ENCODE measurements around the gene STRBP.
"Not testable (repeated sequence)": the region's sequence is repeated elsewhere in the genome, so short reads cannot be mapped to it uniquely, and the experiment has no call there.

STRBP gene

DNA sequence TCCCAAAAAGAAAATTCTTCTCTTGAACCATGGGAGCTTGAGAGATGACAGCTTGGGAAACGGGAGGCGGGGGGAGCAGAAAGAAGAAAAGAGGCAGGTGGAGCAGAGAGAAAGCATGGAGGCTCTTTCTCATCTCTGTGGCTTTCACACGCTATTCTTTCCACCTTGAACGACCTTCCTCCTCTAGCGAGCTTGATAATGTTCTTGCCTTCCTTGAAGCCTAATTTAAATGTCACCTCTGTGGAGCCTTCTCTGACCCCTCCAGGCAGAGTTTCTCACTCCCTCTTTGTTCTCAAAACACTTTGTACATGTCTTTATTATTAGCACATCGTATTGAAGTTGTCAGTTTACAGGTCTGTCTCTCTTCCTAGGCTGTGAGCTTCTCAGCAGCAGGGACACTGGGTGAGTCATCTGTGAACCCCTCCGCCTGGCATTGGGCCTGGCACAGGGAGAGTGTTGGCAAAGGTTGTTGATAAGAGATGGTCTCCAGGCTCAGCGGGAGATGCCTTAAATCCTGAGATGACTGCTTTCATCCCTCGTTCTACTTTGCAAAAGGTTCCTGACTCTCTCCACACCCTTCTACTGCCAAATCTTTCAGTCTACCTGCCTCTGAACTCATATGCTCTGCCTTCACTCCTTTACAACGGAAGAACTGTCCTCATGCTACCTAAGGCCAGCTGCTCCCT, 14.1 kb upstream of the STRBP start:
- no peak for DNase-seq

DNA sequence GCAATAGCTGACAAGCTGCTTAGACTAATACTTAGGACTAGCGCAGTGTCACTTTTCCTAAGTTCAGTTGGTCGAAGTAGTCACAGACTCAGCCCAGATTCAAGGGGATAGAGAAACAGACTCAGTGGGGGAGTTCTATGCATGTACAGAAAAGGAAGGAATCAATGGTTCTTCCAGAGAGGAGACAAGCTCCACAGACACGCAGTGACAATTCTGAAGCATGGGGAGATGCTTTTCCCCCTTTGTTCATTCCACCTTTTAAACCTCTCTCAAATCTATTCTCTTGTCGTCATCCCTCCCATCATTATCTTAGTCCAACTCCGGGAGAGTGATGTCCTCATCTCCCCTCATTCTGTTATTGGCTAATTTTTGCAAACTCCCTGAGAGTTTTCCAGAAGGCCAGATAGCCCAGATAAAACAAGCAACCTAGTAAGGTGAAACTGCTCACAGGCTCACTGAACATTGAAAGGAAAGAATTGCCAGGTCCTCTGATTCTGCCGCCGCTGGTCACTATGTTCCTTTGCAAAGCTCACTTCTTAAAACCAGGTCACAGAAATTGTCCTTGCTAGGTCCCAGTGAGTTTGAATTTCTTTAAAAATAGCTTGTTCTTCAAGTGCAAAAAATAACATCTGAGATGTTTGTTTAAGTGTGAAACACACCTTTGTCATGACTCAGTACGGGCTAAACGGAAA, 13.4 kb upstream of the STRBP start:
- DNase-seq, result no peak

DNA sequence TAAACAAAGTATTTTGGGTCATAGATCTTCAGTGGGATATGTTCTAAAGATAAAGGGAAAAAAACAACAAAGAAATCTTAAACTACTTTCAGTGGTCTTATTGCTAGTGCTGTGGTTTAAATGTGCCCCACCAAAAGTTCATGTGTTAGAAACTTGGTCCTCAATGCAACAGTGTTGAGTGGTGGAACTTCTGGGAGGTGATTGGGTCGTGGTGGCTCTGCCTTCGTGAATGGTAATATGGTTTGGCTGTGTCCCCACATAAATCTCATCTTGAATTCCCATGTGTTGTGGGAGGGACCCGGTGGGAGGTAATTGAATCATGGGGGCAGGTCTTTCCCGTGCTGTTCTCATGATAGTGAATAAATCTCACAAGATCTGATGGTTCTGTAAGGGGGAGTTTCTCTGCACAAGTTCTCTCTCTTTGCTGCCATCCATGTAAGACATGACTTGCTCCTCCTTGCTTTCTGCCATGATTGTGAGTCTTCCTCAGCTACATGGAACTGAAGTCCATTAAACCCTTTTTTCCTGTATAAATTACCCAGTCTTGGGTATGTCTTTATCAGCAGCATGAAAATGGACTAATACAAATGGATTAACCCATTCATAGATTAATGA, 10.6 kb upstream of the STRBP start:
- not testable (repeated sequence) for DNase-seq

DNA sequence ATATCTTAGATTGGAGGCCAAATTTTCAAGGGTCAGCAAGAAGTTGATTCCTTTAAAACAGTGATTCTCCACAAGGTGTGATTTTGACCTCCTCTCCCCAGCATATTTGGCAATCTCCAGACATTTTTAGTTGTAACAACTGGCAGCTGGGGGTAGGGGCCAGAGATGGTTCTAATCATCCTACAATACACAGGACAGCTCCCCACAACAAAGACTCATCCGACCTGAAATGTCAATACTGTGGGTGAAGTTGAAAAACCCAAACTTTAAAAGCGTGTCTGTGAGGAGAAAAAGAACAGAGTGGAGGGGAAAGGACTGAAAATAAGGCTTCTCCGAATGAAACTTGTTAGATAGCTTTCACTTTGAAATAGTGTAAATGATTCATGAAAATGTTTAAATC, 10.0 kb upstream of the STRBP start:
- no peak for DNase-seq

DNA sequence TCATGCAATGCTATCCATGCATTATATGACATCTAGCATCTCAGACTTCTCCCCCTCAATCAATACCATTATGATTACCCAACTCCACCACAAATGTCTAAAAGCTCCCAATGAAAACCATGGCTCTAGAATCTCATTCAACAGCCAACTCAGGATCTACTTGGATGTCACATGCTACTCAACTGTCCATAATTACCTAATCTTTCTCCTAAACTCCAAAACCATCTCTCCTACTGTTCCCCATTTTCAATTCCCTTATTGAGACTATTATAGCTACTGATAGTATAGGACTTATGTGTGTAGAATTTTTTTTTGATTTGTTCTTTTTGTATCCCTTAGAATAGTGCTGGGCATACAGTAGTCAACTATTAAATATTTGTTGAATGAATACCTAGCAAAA, 8.2 kb upstream of the STRBP start:
- DNase-seq, result no peak

DNA sequence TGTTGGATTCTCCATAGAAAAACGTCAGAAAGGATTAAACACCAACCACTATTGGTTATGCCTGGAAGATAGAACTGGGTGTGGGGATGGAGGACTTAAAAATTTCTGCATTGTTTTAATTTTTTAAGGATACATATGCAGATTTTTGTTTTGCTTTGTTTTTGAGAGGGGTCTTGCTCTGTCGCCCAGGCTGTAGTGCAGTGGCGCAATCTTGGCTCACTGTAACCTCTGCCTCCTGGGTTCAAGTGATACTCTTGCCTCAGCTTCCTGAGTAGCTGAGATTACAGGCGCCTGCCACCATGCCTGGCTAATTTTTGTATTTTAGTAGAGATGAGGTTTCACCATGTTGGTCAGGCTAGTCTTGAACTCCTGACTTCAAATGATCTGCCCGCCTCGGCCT, 2.7 kb upstream of the STRBP start:
- not testable (repeated sequence) for DNase-seq

DNA sequence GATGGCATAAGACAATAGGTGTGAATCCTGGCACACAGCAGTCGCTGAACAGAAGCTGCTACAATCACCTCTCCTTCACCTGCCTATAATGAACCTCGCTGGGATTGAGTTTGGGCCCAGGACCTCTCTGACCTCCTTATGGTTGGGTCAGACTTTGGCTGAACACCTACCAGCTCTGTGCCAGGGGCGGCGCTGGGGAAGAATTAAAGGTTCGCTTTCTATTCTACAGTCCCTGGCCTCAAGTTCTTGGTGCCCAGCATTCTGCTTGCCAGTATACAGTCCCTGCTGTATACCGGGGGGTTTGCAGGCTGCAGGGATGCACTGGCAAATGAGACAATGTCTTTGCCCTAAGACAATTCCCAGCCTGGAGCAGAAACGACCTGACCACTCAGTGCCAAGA, 895 bp upstream of the STRBP start:
- DNase-seq, result no peak

DNA sequence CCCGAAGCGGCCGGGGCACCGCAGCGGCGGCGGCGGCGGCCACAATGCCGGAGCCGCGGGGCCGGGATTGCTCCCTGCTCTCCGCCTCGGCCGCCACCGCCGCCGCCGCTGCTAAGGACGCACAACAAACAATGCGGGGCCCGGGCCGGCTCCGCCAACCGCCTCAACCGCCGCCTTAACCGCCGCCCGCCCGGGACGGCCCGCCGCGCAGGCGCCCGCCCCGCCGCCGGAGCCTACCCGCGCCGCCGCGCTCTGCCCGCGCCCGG, 254 bp downstream of the STRBP start:
- no peak for DNase-seq

DNA sequence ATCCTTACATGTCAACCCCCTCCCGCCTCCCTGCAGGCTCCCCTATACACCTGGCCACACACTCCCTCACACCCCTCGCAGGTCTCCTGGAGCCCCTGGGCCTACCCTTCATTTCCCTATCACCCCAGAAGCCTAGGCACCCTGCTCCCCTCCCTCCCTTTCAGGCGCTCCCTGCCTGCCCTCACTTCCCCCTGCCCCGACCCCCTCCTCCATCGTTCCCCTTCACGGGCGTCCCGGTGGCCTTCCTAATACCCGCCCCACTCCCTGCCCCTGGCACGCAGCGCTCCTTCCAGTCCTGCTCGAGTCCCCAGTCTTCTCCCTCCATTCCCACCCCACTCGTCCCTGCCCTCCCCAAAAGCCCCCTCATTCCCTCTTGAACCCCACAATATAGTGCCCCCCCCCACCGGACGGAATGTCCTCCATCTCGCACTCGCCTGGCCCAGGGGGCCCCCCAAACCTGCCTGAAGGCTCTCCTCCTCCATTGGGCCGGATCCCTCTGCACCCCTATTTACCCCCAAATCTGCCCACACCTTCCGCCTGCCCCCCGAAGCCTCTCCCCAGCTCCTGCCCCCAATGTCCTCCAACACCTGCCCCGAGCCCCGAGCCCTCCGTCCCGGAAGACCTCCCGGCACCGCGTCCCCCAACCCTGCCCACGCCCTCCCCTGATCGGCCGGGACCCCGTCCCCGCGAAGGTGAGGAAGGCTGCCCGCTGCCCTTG, 746 bp downstream of the STRBP start:
- peak; percentile 35 for DNase-seq

DNA sequence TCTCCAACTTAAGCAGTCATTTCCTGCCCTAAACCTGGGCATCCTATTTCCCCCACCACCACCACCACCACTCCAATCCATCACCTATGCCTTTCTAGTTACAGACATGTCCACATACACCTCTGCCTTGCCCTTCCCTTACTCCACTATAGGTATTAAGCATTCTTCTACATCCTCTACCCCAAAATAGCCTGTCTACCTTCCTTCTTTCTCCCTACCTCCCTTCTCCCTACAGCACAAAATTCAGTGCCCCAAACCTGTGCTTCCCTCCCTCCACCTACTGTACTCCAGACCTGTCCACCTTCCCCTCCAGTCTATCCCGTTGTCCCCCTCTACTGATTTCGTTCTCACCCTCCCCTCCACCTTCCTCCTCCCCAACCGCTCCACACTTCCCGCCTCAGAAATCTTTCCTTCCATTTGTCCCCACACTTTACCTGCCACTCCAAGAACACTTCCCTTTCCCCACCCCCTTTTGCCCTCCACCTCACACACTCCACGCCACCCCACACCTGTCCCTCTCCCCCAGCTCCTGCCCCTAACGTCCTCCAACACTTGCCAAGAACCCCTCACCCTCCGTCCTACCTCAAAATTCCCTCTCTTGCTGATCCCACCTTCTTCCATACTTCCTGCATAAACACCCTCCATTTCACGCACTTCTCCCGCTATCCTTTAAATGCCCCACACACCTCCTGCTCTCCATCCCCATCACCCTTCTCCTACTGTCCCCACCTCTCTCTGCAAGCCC, 1.6 kb downstream of the STRBP start:
- no peak for DNase-seq

DNA sequence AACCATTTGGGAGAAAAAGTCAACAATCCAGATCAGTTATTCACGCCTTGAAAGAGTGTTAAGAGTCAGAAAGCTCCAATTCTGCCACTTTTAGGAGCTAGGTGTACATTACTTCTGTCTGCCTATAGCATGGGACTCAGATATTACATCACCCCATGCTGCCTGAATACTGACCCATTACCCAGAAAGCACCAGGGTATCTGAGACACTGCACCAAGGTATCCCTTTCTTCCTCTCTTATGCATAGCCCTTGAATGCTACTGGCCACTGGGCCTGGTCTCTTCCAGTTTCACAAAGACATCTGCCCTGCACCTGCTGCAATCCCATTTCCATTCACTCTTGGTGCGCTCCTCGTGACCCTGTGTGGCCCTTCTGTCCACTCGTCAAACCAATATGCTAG, 2.6 kb downstream of the STRBP start:
- DNase-seq, result no peak

DNA sequence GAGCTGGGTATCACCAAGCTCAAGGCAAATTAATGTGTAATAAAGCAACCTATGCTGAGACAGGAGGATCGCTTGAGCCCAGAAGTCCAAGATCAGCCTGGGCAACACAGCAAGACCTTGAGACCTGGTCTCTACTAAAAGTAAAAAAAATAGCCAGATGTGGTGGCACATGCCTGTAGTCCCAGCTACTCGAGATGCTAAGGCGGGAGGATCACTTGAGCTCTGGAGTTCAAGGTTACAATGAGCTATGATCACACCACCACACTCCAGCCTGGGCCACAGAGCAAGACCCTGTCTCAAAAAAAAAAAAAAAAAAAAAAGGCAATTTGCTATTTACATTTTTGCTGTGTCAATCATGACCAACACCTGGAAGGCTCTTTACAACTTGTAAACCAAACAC, 5.2 kb downstream of the STRBP start:
- no peak for DNase-seq

DNA sequence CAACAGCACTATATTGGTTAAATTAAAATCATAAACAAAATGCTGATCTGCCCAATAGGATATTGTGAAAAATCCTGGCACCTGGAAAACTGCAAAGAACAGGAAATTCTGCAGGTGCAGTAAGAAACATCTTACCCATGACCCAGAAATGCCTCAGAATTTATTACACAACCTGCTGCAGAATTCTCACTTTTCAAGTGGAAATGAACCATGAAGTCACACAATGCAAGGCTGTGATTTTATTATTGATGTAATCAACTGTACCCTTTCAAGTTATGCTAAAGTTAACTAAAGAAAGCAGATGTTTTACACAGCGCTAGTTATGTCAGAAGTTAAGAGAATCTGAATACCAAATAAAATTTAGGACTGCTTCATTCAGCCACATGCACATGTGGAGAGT, 6.0 kb downstream of the STRBP start:
- no peak for DNase-seq

DNA sequence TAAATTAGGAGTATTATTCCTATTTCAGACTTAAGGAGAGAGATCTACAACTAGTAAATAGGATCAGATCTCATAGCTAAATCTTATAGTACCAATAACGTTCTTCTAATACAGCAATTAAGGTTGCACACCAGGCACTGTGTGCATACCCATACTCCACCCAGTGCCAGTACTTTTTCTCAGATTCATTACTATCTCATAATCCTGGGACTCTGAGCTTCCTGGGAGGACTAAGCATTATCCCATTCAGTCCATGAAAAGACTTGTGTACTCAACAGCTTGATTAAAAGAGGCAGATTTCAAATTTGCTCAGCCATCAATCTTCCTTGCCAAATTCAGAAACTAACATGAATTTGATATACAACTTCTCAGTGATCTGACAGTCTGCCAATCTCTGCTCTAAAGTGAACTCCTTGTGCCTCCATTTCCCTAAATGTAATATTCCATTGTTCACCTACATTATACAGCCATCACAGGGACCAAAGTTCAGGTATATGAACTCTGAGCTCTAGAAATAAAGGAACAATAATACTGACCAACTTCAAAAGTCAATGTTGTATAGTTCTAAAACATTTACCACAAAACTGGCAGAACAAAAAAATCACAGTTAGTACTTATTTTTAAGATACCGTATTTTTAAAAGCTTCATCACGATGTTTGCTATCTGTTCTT, 7.2 kb downstream of the STRBP start:
- no peak for DNase-seq

DNA sequence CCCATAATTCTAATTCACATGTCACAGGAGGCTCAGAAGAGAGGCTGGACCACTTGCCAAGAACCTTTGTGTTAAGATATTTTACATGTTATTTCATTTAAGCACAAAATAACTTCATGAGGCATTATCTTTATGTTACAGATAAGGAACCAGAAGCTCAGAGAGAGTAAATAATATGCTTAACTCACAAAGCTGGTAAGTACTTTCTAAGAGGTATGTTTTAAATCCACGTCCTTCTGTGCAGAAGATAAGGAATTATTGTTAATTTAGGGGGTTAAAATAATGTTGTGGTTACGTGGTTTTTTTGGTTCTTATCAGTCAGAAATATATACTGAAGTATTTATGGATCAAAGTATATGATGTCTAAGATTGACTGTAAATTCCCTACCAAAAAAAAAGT, 8.0 kb downstream of the STRBP start:
- DNase-seq, result no peak

DNA sequence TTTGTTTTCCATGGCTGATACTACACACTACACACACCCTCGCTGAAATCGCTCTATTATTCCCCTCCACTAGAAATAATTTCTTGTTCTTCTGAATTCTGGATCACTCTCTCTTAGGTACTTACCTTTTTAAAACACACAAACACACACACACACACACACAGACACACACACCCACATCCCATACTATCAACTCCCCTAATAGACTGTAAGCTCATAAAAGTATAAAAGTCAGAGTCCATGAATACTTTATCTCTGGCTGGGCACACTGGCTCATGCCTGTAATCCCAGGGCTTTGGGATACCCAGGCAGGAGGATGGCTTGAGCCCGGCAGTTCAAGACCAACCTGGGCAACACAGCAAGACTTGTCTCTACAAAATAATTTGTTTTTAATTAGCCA, 11.1 kb downstream of the STRBP start:
- no peak for DNase-seq

DNA sequence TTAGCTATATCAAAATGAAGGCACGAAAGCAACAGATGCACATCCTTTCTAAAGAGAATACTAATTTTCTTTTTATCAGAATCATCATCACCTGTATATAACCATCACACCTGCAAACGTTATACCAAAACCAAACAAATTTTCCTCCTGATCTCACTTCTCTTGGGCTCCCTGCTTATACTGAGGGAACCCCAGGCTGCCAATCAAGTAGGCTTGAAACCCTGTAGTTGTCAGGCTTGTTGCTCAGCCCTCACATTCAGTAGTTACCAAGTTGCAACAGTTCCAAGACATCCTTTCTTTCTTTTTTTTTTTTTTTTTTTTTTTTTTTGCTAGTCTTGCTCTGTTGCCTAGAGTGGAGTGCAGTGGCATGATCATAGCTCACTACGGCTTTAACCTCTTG, 12.7 kb downstream of the STRBP start:
- no peak for DNase-seq

DNA sequence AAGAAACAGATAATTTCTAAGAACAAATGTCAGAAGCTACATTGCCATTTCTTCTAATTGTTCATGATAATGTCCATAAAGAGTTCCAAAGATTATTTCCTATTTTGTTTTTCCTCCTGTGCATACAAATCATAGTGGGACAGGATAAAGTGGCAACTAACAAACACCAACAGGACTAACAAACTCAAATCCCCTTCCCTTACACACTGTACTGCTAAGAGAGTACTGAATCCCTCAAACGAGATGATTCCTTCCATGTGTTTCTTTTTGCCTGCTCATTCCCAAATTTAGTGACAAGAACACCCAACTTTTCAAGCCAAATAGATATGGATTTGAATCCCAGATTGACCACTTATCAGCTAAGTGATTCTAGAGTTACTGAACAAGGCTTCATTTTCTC, 15.2 kb downstream of the STRBP start:
- no peak for DNase-seq

DNA sequence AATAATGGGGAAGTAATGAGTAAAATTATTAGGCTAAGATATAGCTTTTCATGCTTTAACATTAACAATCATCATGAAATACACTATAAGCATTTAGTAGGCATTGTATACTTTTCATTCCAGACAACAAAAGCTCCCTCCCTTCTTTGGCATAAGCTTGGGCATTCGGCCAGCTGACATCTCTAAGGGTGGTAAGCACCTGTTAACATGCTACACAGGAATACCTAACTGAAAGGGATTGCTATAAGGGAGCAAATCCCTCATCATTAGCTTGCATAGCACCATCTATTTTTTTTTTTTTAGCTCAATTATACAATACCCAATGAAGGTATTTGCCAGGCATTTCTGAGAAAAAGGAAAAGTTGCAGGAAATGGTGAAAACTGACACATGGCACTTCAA, 16.6 kb downstream of the STRBP start:
- no peak for DNase-seq

DNA sequence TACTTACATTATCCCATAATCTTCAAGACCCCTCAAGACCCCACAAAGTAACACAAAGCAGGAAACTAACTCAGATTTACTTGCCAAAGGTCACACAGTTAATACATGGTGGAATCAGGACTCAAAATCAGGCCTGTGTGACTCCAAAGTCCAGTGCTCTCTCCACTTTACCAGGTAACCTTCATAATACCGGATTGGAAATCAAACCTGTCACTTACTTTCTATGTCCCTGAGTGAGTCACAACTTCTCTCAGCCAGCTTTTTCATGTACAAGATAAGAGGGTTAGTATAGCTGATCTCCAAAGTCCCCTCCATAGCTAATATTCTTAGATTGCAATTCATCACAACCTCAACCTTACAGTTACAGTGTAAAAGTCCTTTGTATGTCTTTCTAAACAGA, 17.1 kb downstream of the STRBP start:
- no peak for DNase-seq

DNA sequence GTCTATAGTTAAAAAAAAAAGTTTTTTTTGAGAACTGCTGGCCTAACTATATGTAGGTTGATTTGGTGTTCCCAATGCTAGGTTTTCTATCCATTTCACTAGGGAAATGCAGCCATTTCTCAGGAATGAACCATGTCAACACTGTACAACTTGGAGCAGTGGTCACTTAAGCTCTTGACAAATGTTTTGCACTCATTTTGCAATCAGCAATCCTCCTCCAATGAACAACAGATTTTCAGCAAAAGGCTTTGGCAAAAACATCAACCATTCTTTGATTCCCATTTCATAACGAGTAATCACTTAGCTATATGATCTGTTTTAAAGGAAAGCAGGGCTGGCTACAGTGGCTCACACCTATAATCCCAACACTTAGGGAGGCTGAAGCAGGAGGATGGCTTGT, 17.9 kb downstream of the STRBP start:
- DNase-seq, result no peak

DNA sequence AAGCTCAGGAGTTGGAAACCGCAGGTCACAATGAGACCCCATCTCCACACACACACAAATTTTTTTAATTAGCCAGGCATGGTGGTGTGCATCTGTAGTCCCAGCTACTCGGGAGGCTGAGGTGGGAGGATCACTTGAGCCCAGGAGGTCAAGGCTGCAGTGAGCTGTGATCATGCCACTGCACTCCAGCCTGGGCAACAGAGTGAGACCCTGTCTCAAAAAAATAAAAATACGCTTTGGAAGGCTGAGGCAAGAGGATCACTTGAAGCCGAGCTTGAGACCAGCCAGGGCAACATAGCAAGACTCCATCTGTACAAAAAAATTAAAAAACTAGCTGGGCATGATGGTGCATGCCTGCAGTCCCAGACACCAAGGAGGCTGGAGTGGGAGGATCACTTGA, 19.2 kb downstream of the STRBP start:
- not testable (repeated sequence) for DNase-seq

DNA sequence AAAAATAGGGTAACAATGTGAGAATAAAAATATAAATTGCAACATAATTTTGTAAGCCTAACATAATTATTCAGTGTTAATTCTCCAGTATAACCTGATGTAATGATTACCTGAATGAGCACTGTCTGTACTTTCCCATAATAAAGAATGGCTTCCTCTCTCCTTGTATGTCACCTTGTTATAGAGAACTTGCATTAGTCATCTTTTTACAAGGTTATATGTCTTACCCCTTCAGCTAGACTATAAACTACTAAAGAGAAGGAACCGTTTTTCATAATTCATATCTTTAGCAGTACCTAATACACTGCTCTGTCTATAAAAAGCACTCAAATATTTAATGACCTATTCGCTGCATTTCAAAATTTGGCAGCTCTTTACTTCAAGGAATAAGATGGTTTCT, 19.8 kb downstream of the STRBP start:
- DNase-seq, result no peak

All from eye (tissue), 1 donor.